ENCODE data around the gene ACSL4. TPM values are rescaled to one million over a fixed set of nuclear protein-coding genes. Genes with fewer than 3 reads are reported as not detected.

ACSL4 gene
- polyA plus RNA-seq, 3 donors = 17.9 to 40.9 (median 31.2) TPM

GRCh38 chrX:109704563-109704962 lies 28.5 kb downstream of the ACSL4 start:
- H3K27ac ChIP-seq (ENCODE audit: low read depth in 1 of 2, low read length in 2 of 2) = no peak overlapping the region
- H3K27me3 ChIP-seq (ENCODE audit: control insufficient read depth in 2 of 2, insufficient read depth in 2 of 2, low read length in 2 of 2) = peaks cover 0 to 3% of the 10 kb centered on the region in 2 donors
- no peaks in the 10 kb centered on the region for H3K36me3 ChIP-seq (replicated peaks in 1 of 2; ENCODE audit: control insufficient read depth in 1 of 2, insufficient read depth in 2 of 2, low read length in 2 of 2)
- Mint-ChIP-seq H3K9me3 (no peaks in the 10 kb centered on the region), H3K4me1 (peaks cover 42% of the 10 kb centered on the region), H3K36me3 (no peaks in the 10 kb centered on the region), H3K4me3 (no peak overlapping the region), H3K27ac (peak overlapping the region in 1 of 7 donors; percentile 21), H3K27me3 (ENCODE audit: low read depth in 3 of 3) (peaks cover 0 to 16% (median 0%) of the 10 kb centered on the region in 3 donors)
- TF ChIP-seq CTCF (IDR thresholded peaks at IDR 0.05) = no peak
- intact Hi-C loops (cut with micrococcal nuclease) = loop anchor here in 1 of 2 donors (10.0 kb wide), 1 partner anchor 180 kb away; no protein-coding TSS in a partner anchor
- no peaks in the 10 kb centered on the region for H3K9me3 ChIP-seq (replicated peaks in 1 of 2; ENCODE audit: control insufficient read depth in 1 of 2, insufficient read depth in 1 of 2, low read length in 2 of 2)
- H3K4me2 ChIP-seq (replicated peaks; ENCODE audit: extremely low read depth, low read length, poor library complexity, severe bottlenecking) = no peak overlapping the region
- DNase-seq = no peak
- H3K4me3 ChIP-seq (replicated peaks in 1 of 3; ENCODE audit: low read depth in 2 of 3, low read length in 3 of 3) = no peak overlapping the region
- H3K79me2 ChIP-seq (ENCODE audit: insufficient read depth, low read length) = peaks cover 87% of the 10 kb centered on the region
- H3K9ac ChIP-seq (ENCODE audit: insufficient read depth, low read length, poor library complexity, severe bottlenecking) = no peak overlapping the region
- H2AFZ ChIP-seq (ENCODE audit: insufficient read depth, low read depth, low read length, poor library complexity, severe bottlenecking) = no peak overlapping the region
- peaks cover 38% of the 10 kb centered on the region for H4K20me1 ChIP-seq (ENCODE audit: insufficient read depth, low read length)
- peaks cover 24 to 36% of the 10 kb centered on the region in 2 donors for H3K4me1 ChIP-seq (ENCODE audit: control insufficient read depth in 1 of 2, insufficient read depth in 2 of 2, low read length in 2 of 2)

- no peaks in the 10 kb centered on the region for H3K9me3 Mint-ChIP-seq
- Histone ChIP-seq H2AFZ (ENCODE audit: insufficient read depth, low read depth, low read length, poor library complexity, severe bottlenecking) (no peak overlapping the region), H3K4me2 (replicated peaks; ENCODE audit: extremely low read depth, low read length, poor library complexity, severe bottlenecking) (no peak overlapping the region), H3K4me3 (replicated peaks in 1 of 3; ENCODE audit: low read depth in 2 of 3, low read length in 3 of 3) (no peak overlapping the region), H3K79me2 (ENCODE audit: insufficient read depth, low read length) (peaks cover 71% of the 10 kb centered on the region), H3K27me3 (ENCODE audit: control insufficient read depth in 2 of 2, insufficient read depth in 2 of 2, low read length in 2 of 2) (peaks cover 0 to 2% of the 10 kb centered on the region in 2 donors), H3K27ac (ENCODE audit: low read depth in 1 of 2, low read length in 2 of 2) (no peak overlapping the region), H3K9ac (ENCODE audit: insufficient read depth, low read length, poor library complexity, severe bottlenecking) (no peak overlapping the region), H3K4me1 (ENCODE audit: control insufficient read depth in 1 of 2, insufficient read depth in 2 of 2, low read length in 2 of 2) (no peaks in the 10 kb centered on the region), H3K9me3 (replicated peaks in 1 of 2; ENCODE audit: control insufficient read depth in 1 of 2, insufficient read depth in 1 of 2, low read length in 2 of 2) (no peaks in the 10 kb centered on the region), H3K36me3 (replicated peaks in 1 of 2; ENCODE audit: control insufficient read depth in 1 of 2, insufficient read depth in 2 of 2, low read length in 2 of 2) (peaks cover 0 to 3% of the 10 kb centered on the region in 2 donors), H4K20me1 (ENCODE audit: insufficient read depth, low read length) (peaks cover 89% of the 10 kb centered on the region)
- no peak overlapping the region for H3K4me3 Mint-ChIP-seq
- peaks cover 9% of the 10 kb centered on the region for H3K4me1 Mint-ChIP-seq
- no peak for DNase-seq
- H3K27ac Mint-ChIP-seq = no peak overlapping the region
- intact Hi-C loops (cut with micrococcal nuclease) = no loop called here
- peaks cover 0 to 10% (median 0%) of the 10 kb centered on the region in 3 donors for H3K27me3 Mint-ChIP-seq (ENCODE audit: low read depth in 3 of 3)
- no CpG with 5 or more reads among the region's 2 CpGs for WGBS (ENCODE audit: insufficient coverage)
- peaks cover 7 to 8% of the 10 kb centered on the region in 2 donors for H3K36me3 Mint-ChIP-seq
- TF ChIP-seq CTCF (IDR thresholded peaks at IDR 0.05) = no peak
Observed at GRCh38 chrX:109697855-109698254, 35.2 kb downstream of the ACSL4 start.

Measured in CD14-positive monocyte (primary cell).